ENCODE data around the gene AOPEP.

GRCh38 chr9:94932652-94933510 lies 206.4 kb downstream of the AOPEP start:
- TF ChIP-seq PAX5 (IDR thresholded peaks at IDR 0.05; ENCODE audit: insufficient read depth, low read length, severe bottlenecking) (no peak), POLR2AphosphoS5 (IDR thresholded peaks at IDR 0.05; ENCODE audit: low read depth, low read length) (no peak), TAF1 (IDR thresholded peaks at IDR 0.05; ENCODE audit: low read depth, low read length) (no peak), POLR2A (IDR thresholded peaks at IDR 0.05; ENCODE audit: low read depth, low read length) (no peak), POU2F2 (IDR thresholded peaks at IDR 0.05; ENCODE audit: low read depth, low read length) (no peak)

Data from GM12891 (cell line).